OCI-LY1 (cell line): ENCODE data around the gene MRPL22.

Experiments
- EZH2 ChIP-seq: fragments of 200-600 bp; sonication (generic), shearing (Covaris generic); IDR thresholded peaks from 2 replicates; pipeline ENCODE4 v1.8.0; 2017; ENCODE audit warnings: borderline replicate concordance, mixed run types, mild to moderate bottlenecking, antibody characterized with exemption, low read length, moderate library complexity, mixed read lengths
- TF ChIP-seq, protein P1 (sequence below): fragments of 200-600 bp; sonication (generic), shearing (Covaris generic); IDR thresholded peaks from 2 replicates; pipeline ENCODE4 v1.5.1; 2017; ENCODE audit warnings: mild to moderate bottlenecking, antibody characterized with exemption, low read length, moderate library complexity, mixed read lengths

DNA sequence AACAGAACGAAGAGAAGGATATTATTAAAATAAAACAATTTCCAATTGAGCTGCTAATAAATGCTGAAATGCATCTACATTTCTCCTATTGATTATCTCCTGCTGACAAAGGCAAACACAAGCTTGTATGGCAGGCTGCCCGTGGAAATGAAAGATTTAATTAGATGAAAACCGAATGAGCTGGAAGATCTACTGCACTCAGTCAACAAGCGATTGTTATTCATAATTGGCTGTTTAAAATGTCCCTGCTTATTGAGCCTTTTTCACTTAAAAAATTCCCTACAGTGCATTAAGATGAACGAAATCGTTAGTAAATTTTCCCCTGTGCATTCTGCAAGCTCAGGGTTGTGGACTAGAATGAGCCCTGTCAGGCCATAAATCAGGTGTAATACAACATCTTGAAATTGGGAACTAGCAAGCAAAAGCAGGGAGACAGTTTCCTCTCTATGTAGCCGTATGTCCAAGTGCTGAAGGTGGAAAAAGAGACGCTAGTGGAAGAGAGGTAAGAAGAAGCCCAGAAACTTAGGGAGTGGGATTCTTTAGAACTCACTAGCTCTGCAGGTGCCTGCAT lies 44.2 kb downstream of the MRPL22 start:
- TF ChIP-seq, protein P1, sequence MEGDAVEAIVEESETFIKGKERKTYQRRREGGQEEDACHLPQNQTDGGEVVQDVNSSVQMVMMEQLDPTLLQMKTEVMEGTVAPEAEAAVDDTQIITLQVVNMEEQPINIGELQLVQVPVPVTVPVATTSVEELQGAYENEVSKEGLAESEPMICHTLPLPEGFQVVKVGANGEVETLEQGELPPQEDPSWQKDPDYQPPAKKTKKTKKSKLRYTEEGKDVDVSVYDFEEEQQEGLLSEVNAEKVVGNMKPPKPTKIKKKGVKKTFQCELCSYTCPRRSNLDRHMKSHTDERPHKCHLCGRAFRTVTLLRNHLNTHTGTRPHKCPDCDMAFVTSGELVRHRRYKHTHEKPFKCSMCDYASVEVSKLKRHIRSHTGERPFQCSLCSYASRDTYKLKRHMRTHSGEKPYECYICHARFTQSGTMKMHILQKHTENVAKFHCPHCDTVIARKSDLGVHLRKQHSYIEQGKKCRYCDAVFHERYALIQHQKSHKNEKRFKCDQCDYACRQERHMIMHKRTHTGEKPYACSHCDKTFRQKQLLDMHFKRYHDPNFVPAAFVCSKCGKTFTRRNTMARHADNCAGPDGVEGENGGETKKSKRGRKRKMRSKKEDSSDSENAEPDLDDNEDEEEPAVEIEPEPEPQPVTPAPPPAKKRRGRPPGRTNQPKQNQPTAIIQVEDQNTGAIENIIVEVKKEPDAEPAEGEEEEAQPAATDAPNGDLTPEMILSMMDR, result no peak
- TF ChIP-seq EZH2, result no peak
